C4-2B (cell line): Measurements from ENCODE around the gene RANGAP1.

Experiments
- H3K27ac ChIP-seq: fragments of 450-650 bp; 2 replicates; pipeline ENCODE4 v1.5.1; 2017
- ZFX ChIP-seq: fragments of 450-650 bp; IDR thresholded peaks from 2 replicates; pipeline ENCODE4 v1.6.1; 2017
- TF ChIP-seq, protein P1 (sequence below): fragments of 450-650 bp; conservative IDR thresholded peaks from 2 replicates; pipeline ENCODE4 v1.5.1; 2017; ENCODE audit warnings: mild to moderate bottlenecking

Gene RANGAP1

GRCh38 chr22:41285820-41286638 lies at the start of gene RANGAP1:
Gene RANGAP1 (minus strand): TSS chr22:41286187. CDS start chr22:41281044, 5,143 bp downstream.
- peak within 1 kb of the TSS; percentile 94 for H3K27ac ChIP-seq
- TF ChIP-seq, protein P1, sequence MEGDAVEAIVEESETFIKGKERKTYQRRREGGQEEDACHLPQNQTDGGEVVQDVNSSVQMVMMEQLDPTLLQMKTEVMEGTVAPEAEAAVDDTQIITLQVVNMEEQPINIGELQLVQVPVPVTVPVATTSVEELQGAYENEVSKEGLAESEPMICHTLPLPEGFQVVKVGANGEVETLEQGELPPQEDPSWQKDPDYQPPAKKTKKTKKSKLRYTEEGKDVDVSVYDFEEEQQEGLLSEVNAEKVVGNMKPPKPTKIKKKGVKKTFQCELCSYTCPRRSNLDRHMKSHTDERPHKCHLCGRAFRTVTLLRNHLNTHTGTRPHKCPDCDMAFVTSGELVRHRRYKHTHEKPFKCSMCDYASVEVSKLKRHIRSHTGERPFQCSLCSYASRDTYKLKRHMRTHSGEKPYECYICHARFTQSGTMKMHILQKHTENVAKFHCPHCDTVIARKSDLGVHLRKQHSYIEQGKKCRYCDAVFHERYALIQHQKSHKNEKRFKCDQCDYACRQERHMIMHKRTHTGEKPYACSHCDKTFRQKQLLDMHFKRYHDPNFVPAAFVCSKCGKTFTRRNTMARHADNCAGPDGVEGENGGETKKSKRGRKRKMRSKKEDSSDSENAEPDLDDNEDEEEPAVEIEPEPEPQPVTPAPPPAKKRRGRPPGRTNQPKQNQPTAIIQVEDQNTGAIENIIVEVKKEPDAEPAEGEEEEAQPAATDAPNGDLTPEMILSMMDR: no peak
- TF ChIP-seq ZFX: peak; percentile 66; the same call in 1 of the 2 replicates

GRCh38 chr22:41334951-41335635 lies 49.1 kb upstream of the RANGAP1 start:
- no peak for TF ChIP-seq ZFX
- no peak overlapping the region for H3K27ac ChIP-seq

DNA sequence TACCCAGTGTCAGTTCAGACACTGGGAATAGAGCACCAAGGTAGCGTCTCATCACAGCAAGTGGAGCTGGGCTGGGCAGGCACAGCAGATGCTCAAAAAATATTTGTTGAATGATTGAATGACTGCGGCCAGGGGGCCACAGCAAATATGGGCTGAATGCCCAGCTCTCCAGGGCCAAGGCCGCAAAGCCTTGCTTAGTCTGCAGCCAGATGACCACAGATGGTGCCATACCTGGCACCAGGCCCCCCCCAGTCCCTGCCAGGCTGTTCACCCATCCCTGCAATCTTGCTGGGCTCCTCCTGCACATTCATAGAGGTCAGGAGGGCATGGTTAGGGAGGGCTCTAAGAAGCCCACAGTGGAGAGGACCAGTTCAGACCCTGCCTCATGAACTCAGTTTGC lies 48.2 kb upstream of the RANGAP1 start:
- H3K27ac ChIP-seq: no peak overlapping the region
- TF ChIP-seq, protein P1: no peak
- no peak for TF ChIP-seq ZFX

DNA sequence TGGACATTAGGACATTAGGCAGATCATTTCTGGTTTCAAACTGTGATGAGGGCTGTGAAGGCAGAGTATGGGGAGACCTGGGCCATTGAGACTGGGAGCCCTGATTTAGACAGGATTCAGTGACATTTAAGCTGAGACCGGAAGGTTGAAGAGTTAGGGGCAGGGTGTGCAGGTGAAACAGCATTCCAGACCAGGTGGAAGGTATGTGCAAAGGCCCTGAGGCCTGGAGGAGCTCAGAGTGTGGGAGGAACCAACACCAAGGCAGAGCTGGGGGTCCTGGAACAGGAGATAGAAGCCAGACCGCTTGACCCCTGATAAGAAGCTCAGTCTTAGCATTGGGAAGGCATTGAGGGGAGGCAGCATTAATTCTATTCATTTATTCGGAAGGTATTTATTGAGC lies 47.8 kb upstream of the RANGAP1 start:
- TF ChIP-seq ZFX: no peak
- TF ChIP-seq, protein P1: no peak
- no peak overlapping the region for H3K27ac ChIP-seq

GRCh38 chr22:41332217-41332939 lies 46.4 kb upstream of the RANGAP1 start:
- H3K27ac ChIP-seq: no peak overlapping the region
- TF ChIP-seq, protein P1: no peak
- no peak for TF ChIP-seq ZFX

GRCh38 chr22:41330169-41330568 lies 44.2 kb upstream of the RANGAP1 start:
- no peak overlapping the region for H3K27ac ChIP-seq
- no peak for TF ChIP-seq ZFX
- TF ChIP-seq, protein P1: no peak

DNA sequence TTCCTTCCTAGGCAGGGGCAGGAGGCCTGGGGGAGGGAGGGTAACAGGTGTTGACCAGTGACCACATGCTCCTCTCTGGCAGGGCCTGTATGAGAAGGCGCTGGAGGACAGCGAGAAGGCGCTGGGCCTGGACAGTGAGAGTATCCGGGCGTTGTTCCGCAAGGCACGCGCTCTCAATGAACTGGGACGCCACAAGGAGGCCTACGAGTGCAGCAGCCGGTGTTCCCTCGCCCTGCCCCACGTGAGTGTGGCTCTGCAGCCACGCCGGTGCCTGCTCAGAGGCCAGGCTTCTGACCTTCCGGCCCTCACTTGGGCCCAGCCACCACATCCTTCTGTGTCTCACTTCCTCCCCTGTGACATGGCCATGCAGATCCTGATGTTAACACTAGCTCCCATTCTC lies 41.1 kb upstream of the RANGAP1 start:
- TF ChIP-seq ZFX: no peak
- TF ChIP-seq, protein P1: no peak
- H3K27ac ChIP-seq: no peak overlapping the region
